GM12865 (cell line): ENCODE data around the gene JAZF1.

Experiments
- DNase-seq: peaks from one replicate; pipeline ENCODE4 v3.0.0; 2010; ENCODE audit warnings: low read depth
- H3K4me3 ChIP-seq: 2 replicates; pipeline ENCODE4 v1.5.1; 2011; ENCODE audit warnings: mild to moderate bottlenecking, low read depth, low read length, control low read depth
- TF ChIP-seq, protein P1 (sequence below): IDR thresholded peaks from 2 replicates; pipeline ENCODE4 v1.5.1; 2011; ENCODE audit warnings: low read length, control low read depth, low read depth, inconsistent platforms; ENCODE audit not compliant: insufficient read depth; ENCODE audit errors: missing control alignments

The JAZF1 gene

GRCh38 chr7:27901028-27901760, 279.4 kb downstream of the JAZF1 start:
- TF ChIP-seq, protein P1, sequence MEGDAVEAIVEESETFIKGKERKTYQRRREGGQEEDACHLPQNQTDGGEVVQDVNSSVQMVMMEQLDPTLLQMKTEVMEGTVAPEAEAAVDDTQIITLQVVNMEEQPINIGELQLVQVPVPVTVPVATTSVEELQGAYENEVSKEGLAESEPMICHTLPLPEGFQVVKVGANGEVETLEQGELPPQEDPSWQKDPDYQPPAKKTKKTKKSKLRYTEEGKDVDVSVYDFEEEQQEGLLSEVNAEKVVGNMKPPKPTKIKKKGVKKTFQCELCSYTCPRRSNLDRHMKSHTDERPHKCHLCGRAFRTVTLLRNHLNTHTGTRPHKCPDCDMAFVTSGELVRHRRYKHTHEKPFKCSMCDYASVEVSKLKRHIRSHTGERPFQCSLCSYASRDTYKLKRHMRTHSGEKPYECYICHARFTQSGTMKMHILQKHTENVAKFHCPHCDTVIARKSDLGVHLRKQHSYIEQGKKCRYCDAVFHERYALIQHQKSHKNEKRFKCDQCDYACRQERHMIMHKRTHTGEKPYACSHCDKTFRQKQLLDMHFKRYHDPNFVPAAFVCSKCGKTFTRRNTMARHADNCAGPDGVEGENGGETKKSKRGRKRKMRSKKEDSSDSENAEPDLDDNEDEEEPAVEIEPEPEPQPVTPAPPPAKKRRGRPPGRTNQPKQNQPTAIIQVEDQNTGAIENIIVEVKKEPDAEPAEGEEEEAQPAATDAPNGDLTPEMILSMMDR: no peak
- DNase-seq: peak; percentile 69
- H3K4me3 ChIP-seq: no peak overlapping the region

DNA sequence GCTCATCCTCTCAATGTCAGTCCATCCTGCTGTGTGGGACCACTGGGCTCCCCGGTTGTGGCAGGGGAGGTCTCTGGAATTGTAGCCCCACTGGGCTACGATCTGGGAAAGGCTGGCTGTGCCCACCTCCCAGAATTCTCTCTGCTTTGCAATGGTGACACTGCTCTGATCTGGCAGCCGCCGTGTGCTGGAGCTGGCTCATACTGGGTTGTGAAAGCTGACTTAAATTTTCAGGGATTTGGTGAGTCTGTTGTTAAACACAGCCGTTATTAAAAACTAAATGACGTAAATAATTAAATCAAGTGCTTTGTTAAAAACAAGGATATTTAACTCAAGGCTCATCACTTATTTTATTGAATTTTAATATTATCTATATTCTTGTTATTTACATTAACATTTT, 280.6 kb downstream of the JAZF1 start:
- no peak overlapping the region for H3K4me3 ChIP-seq
- no peak for DNase-seq
- TF ChIP-seq, protein P1: no peak

DNA sequence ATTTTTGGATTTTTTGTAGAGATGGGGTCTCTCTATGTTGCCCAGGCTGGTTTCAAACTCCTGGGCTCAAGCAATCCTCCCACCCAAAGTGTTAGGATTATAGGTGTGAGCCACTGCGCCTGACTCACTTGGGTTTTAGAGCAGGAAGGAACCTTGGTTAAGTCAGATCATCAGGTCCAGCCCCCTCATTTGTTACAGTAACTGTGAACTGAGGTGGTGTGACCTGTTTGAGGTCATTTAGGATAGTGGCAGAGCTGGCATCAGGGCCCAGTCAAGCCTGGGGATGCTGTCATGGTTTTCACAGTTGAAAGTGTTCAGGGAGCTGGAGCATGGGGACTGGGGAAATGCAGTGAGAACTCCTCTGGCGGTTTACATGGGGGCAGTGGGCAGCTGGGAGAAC, 281.0 kb downstream of the JAZF1 start:
- DNase-seq: no peak
- TF ChIP-seq, protein P1: no peak
- H3K4me3 ChIP-seq: no peak overlapping the region

DNA sequence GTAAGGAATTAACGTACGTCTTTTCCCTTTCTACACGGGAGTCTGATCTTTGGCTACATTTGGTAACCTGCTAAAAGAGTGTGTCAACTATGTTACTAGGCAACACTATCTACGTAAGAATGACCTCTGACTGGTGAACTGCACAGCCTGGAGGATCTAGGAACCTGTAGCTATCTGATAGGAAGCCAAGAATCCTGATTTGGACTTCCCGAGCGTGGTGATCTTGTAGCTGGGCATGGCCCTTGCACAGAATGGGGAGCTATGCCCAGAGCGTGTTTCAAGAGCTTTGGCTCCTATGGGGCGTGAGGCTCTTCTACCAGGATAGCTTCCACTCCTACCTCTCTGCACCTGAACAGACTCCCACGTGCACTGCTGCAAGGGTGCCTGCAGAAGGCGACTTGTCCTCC, 283.2 kb downstream of the JAZF1 start:
- H3K4me3 ChIP-seq: no peak overlapping the region
- DNase-seq: no peak
- TF ChIP-seq, protein P1: no peak

DNA sequence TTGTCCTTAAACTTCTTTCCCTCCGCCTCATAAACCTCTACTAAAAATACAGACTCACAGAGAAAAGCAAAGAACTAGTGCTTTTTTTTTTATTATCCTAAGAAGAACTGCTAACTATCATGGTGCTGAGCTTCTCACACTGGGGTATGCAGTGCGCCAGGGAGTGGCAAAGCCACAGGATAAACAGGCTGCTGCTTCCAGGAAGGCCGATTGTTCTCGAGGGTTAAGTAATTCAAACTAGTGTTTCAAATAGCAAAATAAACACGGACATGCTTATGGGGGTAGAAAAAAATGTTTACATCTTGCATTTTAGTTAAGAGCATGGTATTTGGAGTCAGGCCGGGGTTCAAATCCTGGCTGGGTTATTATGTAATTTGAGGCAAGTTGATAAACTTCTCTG, 283.6 kb downstream of the JAZF1 start:
- TF ChIP-seq, protein P1: no peak
- H3K4me3 ChIP-seq: no peak overlapping the region
- no peak for DNase-seq

DNA sequence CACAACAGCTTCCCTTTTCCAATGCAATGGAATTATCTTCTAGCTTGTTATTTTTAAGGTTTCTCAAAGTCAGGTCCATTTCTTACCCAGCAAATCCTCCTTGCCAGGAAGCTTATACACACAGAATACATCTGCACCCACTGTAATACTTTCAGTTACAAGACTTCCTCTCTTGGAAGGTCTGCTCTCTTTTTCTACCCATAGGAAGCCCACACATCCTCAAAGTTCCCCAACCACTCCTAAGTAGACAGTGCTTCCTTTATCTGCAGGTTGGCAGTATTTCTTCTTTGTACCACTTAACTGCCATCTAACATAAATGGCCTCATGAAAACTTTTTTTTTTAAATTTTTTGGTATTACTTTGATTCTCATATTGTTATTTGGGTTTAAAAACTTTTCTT, 285.0 kb downstream of the JAZF1 start:
- H3K4me3 ChIP-seq: no peak overlapping the region
- DNase-seq: no peak
- TF ChIP-seq, protein P1: no peak
